Calu3 (cell line): ENCODE data around the gene ACSL1. TPM values are rescaled to one million over a fixed set of nuclear protein-coding genes. Genes with fewer than 3 reads are reported as not detected.

Experiments
- Bru-seq: library from RNA; stranded (reverse); fragments of 400-500 nt; gene quantifications from one replicate; lab custom pipeline; 2021; lab: Mats Ljungman, UMichigan
- BruChase-seq, 2 experiments: library from RNA; stranded (reverse); fragments of 400-500 nt; gene quantifications; one replicate each; lab custom pipeline; 2021; lab: Mats Ljungman, UMichigan
- BruUV-seq: library from RNA; stranded (reverse); fragments of 400-500 nt; replicated peaks from 2 replicates; lab custom pipeline; 2021; lab: Mats Ljungman, UMichigan
- CTCF ChIA-PET: fragments of 300-600 bp; sonication (Branson Sonifier 250); formaldehyde crosslinking; loops from one replicate; lab custom pipeline; 2022; ENCODE audit warnings: antibody characterized with exemption; lab: Charles Lee
- DNase-seq: peaks from one replicate; pipeline ENCODE4 v3.0.0; 2022
- H3K27ac Mint-ChIP-seq: one replicate; pipeline ENCODE4 v1.8.0; 2022; ENCODE audit warnings: mixed read lengths; ENCODE audit not compliant: unreplicated experiment
- H3K27me3 Mint-ChIP-seq: one replicate; pipeline ENCODE4 v1.8.0; 2022; ENCODE audit warnings: mixed read lengths; ENCODE audit not compliant: unreplicated experiment
- H3K36me3 Mint-ChIP-seq: one replicate; pipeline ENCODE4 v1.8.0; 2022; ENCODE audit warnings: mild to moderate bottlenecking, moderate library complexity, mixed read lengths; ENCODE audit not compliant: insufficient read depth, unreplicated experiment
- H3K4me1 Mint-ChIP-seq: one replicate; pipeline ENCODE4 v1.8.0; 2022; ENCODE audit warnings: mild to moderate bottlenecking, low read depth, mixed read lengths; ENCODE audit not compliant: unreplicated experiment
- H3K4me3 Mint-ChIP-seq: one replicate; pipeline ENCODE4 v1.8.0; 2022; ENCODE audit warnings: mild to moderate bottlenecking, low read depth, moderate library complexity, mixed read lengths; ENCODE audit not compliant: unreplicated experiment
- H3K9me3 Mint-ChIP-seq: one replicate; pipeline ENCODE4 v1.8.0; 2022; ENCODE audit warnings: low read depth, mixed read lengths; ENCODE audit not compliant: unreplicated experiment
- CTCF ChIP-seq: fragments of 200-600 bp; IDR thresholded peaks from one replicate; pipeline ENCODE4 v1.8.0; 2022; ENCODE audit warnings: antibody characterized with exemption; ENCODE audit not compliant: unreplicated experiment
- intact Hi-C: fragments of 100-400 bp; cut with micrococcal nuclease; formaldehyde crosslinking; loops from one replicate; pipeline ENCODE4 v1.10.0; 2022; ENCODE audit not compliant: unreplicated experiment
- long read RNA-seq: library from polyadenylated mRNA; stranded (forward); transcript quantifications from one replicate; pipeline ENCODE4 v2.0.0, GENCODE V29; 2022
- total RNA-seq: library from RNA; stranded (reverse); gene quantifications from 2 replicates; pipeline ENCODE4 v1.2.3, GENCODE V29; 2022

The ACSL1 gene
- 19.1 and 31.9 TPM in 2 replicates for total RNA-seq
- percentile 55 among the genes with signal in this experiment for Bru-seq, nascent RNA
- BruChase-seq, experiment 1, labeled RNA remaining after a 6-hour chase, result percentile 66 among the genes with signal in this experiment
- percentile 60 among the genes with signal in this experiment for BruChase-seq, experiment 2, labeled RNA remaining after a 2-hour chase
- long read RNA-seq, transcript ACSL1-201 (21 exons, 3,832 nt), result major isoform, 11 of 30 reads
- long read RNA-seq, partial matches to known transcripts, result 1 of 30 reads
- long read RNA-seq, other reads (novel, unspliced or antisense), result 15 of 30 reads

- Mint-ChIP-seq H3K27me3 (no peaks in the 10 kb centered on the region), H3K4me1 (no peaks in the 10 kb centered on the region), H3K27ac (no peak within 1 kb of the TSS), H3K4me3 (peak within 1 kb of the TSS; percentile 94), H3K36me3 (peaks cover 19% of the 10 kb centered on the region), H3K9me3 (no peaks in the 10 kb centered on the region)
- CTCF ChIA-PET, result interaction anchor here (0.5 kb wide), 1 partner anchor 1105 kb away, joined by 3 read pairs; no protein-coding TSS in a partner anchor
- no peak for TF ChIP-seq CTCF
- intact Hi-C loops, result loop anchor here (2.0 kb wide), 1 partner anchor 79 kb away; no protein-coding TSS in a partner anchor
- DNase-seq, result peak; percentile 68
- no TSS peak for BruUV-seq
Observed at GRCh38 chr4:184825896-184826690, at the start of gene ACSL1. Gene ACSL1, minus strand, starts transcription at chr4:184825968. Its CDS starts 22,454 bp downstream, at chr4:184803514.

- no peaks in the 10 kb centered on the region for H3K36me3 Mint-ChIP-seq
- no peak overlapping the region for H3K4me3 Mint-ChIP-seq
- CTCF ChIA-PET, result no interaction called here
- no TSS peak for BruUV-seq
- intact Hi-C loops, result no loop called here
- TF ChIP-seq CTCF, result no peak
- H3K4me1 Mint-ChIP-seq, result no peaks in the 10 kb centered on the region
- H3K27ac Mint-ChIP-seq, result no peak overlapping the region
- H3K27me3 Mint-ChIP-seq, result no peaks in the 10 kb centered on the region
- no peak for DNase-seq
- peaks cover 2% of the 10 kb centered on the region for H3K9me3 Mint-ChIP-seq
Observed at GRCh38 chr4:184873054-184873453, 47.3 kb upstream of the ACSL1 start.

DNA sequence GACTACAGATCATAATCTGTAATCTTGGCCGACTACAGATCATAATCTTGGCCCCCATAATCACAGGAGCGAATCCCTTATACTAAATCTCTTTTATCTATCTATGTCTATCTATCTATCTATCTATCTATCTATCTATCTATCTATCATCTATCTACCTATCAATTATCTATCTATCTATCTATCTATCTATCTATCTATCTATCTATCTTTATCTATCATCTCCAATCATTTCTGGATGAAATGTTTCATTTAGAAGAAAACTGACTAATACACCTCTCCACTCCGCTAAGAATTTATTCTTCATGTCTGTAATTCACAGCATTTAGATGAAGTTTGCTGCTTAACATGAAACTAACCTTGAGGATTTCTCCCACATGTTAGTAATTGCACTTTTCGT lies 45.0 kb upstream of the ACSL1 start:
- H3K27me3 Mint-ChIP-seq, result no peaks in the 10 kb centered on the region
- CTCF ChIA-PET, result no interaction called here
- BruUV-seq, result no TSS peak
- H3K27ac Mint-ChIP-seq, result no peak overlapping the region
- H3K4me1 Mint-ChIP-seq, result no peaks in the 10 kb centered on the region
- no peak for TF ChIP-seq CTCF
- intact Hi-C loops, result no loop called here
- H3K9me3 Mint-ChIP-seq, result peaks cover 2% of the 10 kb centered on the region
- H3K4me3 Mint-ChIP-seq, result no peak overlapping the region
- DNase-seq, result no peak
- no peaks in the 10 kb centered on the region for H3K36me3 Mint-ChIP-seq

- Mint-ChIP-seq H3K36me3 (no peaks in the 10 kb centered on the region), H3K9me3 (peaks cover 2% of the 10 kb centered on the region), H3K4me3 (no peak overlapping the region), H3K27me3 (no peaks in the 10 kb centered on the region), H3K27ac (no peak overlapping the region), H3K4me1 (no peaks in the 10 kb centered on the region)
- no peak for DNase-seq
- no TSS peak for BruUV-seq
- no peak for TF ChIP-seq CTCF
- intact Hi-C loops, result no loop called here
- CTCF ChIA-PET, result no interaction called here
Observed at GRCh38 chr4:184868623-184869022, 42.9 kb upstream of the ACSL1 start.
